C4-2B (cell line): ENCODE measurements around the gene RNF130.

Source experiments
- CTCF ChIP-seq: fragments of 450-650 bp; conservative IDR thresholded peaks from 2 replicates; pipeline ENCODE4 v1.5.1; 2017; ENCODE audit warnings: mild to moderate bottlenecking
- ZFX ChIP-seq: fragments of 450-650 bp; IDR thresholded peaks from 2 replicates; pipeline ENCODE4 v1.6.1; 2017

- no peak for TF ChIP-seq CTCF
- TF ChIP-seq ZFX: no peak
Observed at GRCh38 chr5:180040287-180041214, 31.0 kb downstream of the RNF130 start.
